Brain microvascular endothelial cell (primary cell): ENCODE measurements around the gene SMIM28.

ENCODE experiments used
- DNase-seq: peaks from one replicate; pipeline ENCODE4 v3.0.0-alpha.2; 2020
- H3K27ac ChIP-seq: fragments of 250-450 bp; sonication (Bioruptor Pico); 2 replicates; pipeline ENCODE4 v1.5.1; 2020; ENCODE audit warnings: mild to moderate bottlenecking, moderate library complexity
- H3K27me3 ChIP-seq: fragments of 250-450 bp; sonication (Bioruptor Pico); replicated peaks from 2 replicates; pipeline ENCODE4 v1.5.1; 2020; ENCODE audit warnings: mild to moderate bottlenecking
- H3K36me3 ChIP-seq: fragments of 250-450 bp; sonication (Bioruptor Pico); replicated peaks from 2 replicates; pipeline ENCODE4 v1.5.1; 2020; ENCODE audit warnings: mild to moderate bottlenecking
- H3K4me3 ChIP-seq: 2 replicates; pipeline ENCODE4 v1.5.1; 2011; ENCODE audit warnings: low read depth, mild to moderate bottlenecking, control low read depth, low read length, moderate library complexity
- in situ Hi-C: cut with HindIII; loops from 2 replicates; pipeline ENCODE4 v1.10.0; 2017; ENCODE audit warnings: low sequenced_read_pairs, low pct_ligation_motif_present
- TF ChIP-seq, protein P1 (sequence below): IDR thresholded peaks from 2 replicates; pipeline ENCODE4 v1.5.1; 2011; ENCODE audit warnings: low read depth, mild to moderate bottlenecking, moderate library complexity, low read length, control low read depth, inconsistent platforms; ENCODE audit errors: missing control alignments

SMIM28 gene

DNA sequence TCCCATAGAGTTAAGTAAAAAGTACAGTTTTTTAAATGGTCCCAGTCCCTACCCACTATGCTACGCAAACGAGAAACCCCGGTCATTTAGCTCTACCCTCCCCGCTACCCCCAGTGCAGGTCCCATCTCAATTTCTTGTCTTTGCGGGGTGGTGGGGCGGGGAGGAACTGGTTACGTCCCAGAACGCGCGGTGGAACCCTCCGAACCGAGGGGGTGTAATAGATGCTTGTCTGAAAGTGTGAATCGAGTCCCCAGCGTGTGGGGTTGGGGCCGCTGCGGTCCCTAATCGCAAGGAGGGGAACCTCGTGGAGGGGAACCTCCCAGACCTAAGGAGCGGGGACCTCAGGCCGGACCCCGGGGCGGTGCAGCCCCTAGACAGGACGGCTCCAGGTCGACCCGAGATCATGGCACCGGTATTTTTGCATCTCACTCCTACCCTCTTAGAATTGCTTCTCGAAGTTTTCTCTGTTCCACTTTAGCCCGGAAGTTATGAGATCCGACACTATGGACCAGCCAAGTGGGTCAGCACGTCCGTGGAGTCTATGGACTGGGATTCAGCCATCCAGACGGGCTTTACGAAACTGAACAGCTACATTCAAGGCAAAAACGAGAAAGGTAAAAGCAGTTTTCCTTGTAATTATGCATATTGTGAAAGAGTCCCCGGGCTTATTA is 27.1 kb downstream of the SMIM28 start:
- TF ChIP-seq, protein P1, sequence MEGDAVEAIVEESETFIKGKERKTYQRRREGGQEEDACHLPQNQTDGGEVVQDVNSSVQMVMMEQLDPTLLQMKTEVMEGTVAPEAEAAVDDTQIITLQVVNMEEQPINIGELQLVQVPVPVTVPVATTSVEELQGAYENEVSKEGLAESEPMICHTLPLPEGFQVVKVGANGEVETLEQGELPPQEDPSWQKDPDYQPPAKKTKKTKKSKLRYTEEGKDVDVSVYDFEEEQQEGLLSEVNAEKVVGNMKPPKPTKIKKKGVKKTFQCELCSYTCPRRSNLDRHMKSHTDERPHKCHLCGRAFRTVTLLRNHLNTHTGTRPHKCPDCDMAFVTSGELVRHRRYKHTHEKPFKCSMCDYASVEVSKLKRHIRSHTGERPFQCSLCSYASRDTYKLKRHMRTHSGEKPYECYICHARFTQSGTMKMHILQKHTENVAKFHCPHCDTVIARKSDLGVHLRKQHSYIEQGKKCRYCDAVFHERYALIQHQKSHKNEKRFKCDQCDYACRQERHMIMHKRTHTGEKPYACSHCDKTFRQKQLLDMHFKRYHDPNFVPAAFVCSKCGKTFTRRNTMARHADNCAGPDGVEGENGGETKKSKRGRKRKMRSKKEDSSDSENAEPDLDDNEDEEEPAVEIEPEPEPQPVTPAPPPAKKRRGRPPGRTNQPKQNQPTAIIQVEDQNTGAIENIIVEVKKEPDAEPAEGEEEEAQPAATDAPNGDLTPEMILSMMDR: no peak
- peak overlapping the region; percentile 78 for H3K4me3 ChIP-seq
- H3K36me3 ChIP-seq: peaks cover 28% of the 10 kb centered on the region
- in situ Hi-C loops: no loop called here
- no peak overlapping the region for H3K27ac ChIP-seq
- DNase-seq: no peak
- H3K27me3 ChIP-seq: no peaks in the 10 kb centered on the region

DNA sequence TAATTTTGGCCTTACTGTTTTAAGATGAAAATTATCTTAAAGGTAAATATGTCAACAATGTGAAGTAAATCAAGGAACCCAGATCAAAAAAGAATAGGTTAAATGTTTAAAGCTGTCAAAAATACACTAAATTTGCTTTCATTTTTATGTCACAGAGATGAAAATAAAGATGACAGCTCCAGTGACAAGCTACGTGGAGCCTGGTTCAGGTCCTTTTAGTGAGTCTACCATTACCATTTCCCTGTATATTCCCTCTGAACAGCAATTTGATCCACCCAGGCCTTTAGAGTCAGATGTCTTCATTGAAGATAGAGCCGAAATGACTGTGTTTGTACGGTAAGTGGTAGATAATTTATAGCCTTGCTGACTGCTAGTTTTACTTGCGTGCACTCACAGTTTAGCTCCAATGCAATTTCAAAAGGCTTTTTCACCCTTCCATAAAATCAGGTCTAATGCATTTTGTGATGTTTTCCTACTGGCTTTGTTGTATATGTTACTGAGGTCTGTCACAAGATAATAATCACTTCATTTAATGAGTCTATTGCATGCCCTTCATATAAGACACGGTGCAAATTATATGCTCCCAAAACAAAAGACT is 28.2 kb downstream of the SMIM28 start:
- no peak for DNase-seq
- in situ Hi-C loops: no loop called here
- Histone ChIP-seq H3K27me3 (no peaks in the 10 kb centered on the region), H3K36me3 (peaks cover 29% of the 10 kb centered on the region), H3K4me3 (no peak overlapping the region), H3K27ac (no peak overlapping the region)
- TF ChIP-seq, protein P1: no peak

GRCh38 chr6:138406443-138406842 is 28.7 kb downstream of the SMIM28 start:
- DNase-seq: no peak

GRCh38 chr6:138410048-138410735 is 32.5 kb downstream of the SMIM28 start:
- TF ChIP-seq, protein P1: no peak
- no peak overlapping the region for H3K4me3 ChIP-seq

More at GRCh38 chr6:138406443-138406842, 28.7 kb downstream of the SMIM28 start:
- Histone ChIP-seq H3K4me3 (no peak overlapping the region), H3K36me3 (peaks cover 29% of the 10 kb centered on the region), H3K27ac (no peak overlapping the region), H3K27me3 (no peaks in the 10 kb centered on the region)
- TF ChIP-seq, protein P1: no peak
- in situ Hi-C loops: no loop called here

DNA sequence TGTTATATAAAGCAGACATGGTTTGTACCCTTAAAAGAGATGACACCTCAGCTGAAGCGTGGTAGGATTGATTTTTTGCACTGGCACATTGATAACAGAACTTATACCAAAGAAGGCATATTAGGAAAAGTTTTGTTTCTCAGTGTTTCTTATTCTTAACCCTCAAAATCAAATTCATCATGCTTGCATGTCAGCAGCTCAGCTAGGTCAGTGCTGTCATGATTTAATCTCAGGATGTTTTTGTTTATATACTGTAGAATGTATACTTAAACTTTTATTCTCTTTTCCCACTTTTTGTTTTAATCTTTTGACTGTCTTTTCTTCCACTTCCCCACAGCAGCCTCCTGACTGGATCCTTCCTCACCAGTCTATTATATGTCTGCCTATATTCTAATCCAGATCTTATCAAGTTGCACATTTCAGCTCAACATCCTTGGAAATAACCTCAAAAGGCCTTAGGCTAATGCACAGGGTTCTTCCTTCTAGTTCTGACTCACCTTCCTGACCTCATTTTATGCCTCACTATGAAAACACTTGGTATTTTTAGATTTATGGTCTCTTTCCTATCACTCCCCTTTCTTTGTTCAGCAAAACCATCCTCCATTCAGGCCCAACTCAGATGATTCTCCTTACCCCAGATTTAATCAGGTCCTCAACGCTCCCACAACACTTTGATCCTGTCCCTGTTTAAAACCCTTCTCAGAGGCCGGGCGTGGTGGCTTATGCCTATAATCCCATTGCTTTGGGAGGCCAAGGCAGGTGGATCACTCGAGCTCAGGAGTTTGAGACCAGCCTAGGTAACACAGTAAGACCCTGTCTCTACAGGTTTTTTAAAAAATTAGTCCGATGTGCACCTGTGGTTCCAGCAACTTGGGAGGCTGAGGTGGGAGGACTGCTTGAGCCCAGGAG is 33.5 kb downstream of the SMIM28 start:
- Histone ChIP-seq H3K4me3 (no peak overlapping the region), H3K36me3 (peaks cover 38% of the 10 kb centered on the region), H3K27ac (peak overlapping the region; percentile 24), H3K27me3 (no peaks in the 10 kb centered on the region)
- peak; percentile 36 for DNase-seq
- in situ Hi-C loops: no loop called here
- TF ChIP-seq, protein P1: no peak

More at GRCh38 chr6:138410048-138410735, 32.5 kb downstream of the SMIM28 start:
- Histone ChIP-seq H3K27me3 (no peaks in the 10 kb centered on the region), H3K36me3 (peaks cover 41% of the 10 kb centered on the region), H3K27ac (no peak overlapping the region)
- in situ Hi-C loops: no loop called here
- peak; percentile 48 for DNase-seq
